Embryonic facial prominence (tissue), 1 donor: Measurements from ENCODE around the gene CRYBG2.

Experiments used
- DNase-seq: peaks from one replicate; pipeline ENCODE4 v3.0.0-alpha.2; 2016; ENCODE audit errors: extremely low spot score

The CRYBG2 gene

GRCh38 chr1:26281091-26281958 lies 72.6 kb downstream of the CRYBG2 start:
- no peak for DNase-seq

GRCh38 chr1:26280333-26281042 lies 73.4 kb downstream of the CRYBG2 start:
- DNase-seq, result no peak

DNA sequence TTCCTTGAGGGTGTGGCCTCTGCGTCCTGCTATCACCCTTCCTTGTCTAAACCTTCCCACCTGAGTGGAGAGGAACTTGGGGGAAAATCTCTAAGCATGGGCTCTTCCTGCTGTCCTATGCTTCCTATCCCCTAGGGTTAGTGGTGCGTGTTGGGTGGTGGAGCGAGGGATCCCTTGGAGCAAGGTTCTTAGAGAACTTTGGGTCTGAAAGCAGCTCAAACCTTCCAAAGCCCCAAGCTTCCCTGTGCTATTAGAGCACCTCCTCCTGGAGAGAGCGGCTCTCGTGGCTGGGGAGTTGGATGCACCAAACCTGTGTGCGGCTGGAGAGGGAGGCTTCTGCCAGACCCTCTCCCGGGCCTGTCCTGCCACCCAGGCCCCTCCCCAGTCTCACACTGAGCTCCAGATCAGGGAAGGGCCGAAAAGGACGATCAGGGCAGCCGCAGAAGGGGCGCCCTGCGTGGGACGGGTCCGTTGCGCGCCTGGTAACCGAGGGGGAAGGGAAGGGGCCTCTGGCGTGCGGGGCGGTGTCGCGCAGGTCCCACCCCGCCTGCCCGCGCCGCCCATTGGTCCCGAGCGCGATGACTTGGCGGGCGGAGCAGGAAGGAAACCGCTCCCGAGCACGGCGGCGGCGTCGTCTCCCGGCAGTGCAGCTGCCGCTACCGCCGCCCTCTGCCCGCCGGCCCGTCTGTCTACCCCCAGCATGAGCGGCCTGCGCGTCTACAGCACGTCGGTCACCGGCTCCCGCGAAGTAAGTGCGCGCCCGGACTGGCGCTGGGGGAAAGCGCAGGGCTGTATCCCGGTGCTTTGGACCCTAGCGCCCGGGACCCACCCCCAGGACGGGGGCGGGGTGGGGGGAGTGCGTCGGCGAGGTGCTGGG lies 74.2 kb downstream of the CRYBG2 start, which contains the start of gene SH3BGRL3:
Gene SH3BGRL3 (plus strand): TSS at position 631 of the 877 bp plus-strand sequence. CDS start 70 bp downstream, at position 701.
- peak; percentile 66 for DNase-seq

GRCh38 chr1:26278724-26279455 lies 75.0 kb downstream of the CRYBG2 start:
- DNase-seq, result no peak

DNA sequence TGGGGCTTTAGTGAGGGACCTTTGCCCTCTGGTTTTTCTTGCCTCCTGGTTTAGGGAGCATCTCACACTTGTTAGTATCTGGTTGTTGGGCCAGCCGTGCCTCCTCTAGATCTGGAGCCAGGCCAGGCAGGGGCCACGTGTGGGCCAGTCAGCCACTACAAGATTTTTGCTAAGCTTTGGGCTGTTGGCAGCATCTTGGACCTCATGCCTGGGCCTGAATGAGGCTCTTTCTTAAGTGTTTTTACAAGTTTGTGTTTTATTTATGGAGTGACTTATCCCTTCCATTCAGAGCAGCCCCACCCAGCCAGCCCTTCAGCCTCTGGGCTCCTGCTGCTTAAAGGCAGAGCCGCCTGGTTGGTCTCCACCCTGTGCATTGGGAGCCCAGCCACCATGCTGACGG lies 75.6 kb downstream of the CRYBG2 start:
- no peak for DNase-seq

GRCh38 chr1:26277719-26278118 lies 76.2 kb downstream of the CRYBG2 start:
- DNase-seq, result no peak

- DNase-seq, result no peak
Observed at GRCh38 chr1:26277261-26277661, 76.7 kb downstream of the CRYBG2 start.

DNA sequence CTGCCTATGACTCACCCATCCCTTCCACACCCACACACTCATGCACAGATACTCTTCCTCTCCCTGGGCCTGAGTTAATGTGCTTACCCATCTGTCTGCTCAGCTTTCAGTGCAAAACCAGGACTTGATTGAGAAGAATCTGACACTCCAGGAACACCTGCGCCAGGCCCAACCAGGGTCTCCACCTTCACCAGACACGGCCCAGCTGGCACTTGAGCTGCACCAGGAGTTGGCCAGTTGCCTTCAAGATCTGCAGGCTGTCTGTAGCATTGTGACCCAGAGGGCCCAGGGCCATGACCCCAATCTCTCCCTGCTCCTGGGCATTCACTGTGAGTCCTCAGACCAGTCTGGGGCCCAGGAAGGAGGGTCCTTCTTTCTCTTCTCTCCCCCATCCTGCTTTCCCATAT lies 77.5 kb downstream of the CRYBG2 start:
- no peak for DNase-seq

DNA sequence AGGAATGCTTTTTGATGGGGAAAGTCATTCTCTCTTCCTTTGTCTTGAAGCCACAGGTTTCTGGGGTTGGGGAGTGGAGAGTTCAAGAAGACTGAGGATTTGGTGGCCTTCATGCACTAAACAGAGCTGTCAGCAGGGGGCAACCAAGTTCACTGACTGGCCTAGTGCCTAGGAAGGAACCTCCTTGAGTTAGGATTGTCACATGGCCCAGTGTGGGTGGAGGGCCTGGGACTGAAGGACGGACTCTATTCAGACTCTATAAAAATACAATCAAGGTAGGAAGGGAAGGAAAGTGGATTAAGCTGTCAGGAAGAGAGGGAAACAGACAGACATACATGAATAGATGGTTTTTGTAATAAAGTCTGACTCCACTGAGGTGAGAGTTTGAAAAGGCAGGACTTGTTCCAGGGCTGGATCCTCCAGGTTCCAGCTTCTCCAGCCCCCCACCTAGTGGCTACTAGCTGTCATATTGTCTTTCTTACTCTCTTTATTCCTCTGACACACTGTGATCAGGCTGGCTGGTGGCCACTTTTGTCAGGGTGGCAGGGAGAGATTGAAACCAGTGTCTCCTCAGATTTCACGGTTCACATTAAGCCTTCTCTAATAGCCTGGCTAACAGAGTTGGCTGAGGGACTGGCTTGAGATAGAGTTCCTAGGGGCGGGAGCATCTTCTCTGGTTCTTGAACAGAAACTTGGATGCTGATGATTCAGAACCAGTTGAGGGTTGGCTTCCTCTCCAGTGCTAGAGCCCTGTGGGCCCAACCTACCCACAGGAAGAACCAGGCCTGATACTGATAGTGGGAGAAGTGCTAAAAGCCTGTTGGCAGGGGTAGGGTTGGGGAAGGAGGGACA lies 78.1 kb downstream of the CRYBG2 start:
- no peak for DNase-seq

DNA sequence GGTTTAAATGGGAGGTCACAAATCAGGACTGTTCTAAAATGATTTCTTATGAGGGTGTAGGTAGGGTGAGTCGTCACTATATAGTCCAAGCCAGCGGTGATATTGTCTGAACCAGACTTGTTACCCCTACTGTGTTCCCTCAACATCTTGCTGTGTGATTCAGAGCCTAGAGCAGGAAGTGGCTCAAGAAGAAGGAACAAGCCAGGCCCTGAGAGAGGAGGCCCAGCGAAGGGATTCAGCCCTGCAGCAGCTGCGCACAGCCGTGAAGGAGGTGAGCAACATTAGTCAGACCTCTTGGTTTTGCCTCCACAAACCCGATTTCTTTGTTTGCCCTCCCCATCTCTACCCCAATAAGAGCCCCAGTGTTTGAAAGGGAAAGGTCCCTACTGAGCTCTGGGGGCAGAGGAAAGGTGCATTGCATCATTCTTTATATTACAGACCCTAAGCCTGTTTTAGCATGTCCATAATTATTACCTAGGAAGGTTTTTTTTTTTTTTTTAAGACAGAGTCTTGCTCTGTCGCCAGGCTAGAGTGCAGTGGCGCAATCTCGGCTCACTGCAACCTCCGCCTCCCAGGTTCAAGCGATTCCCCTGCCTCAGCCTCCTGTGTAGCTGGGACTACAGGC lies 79.0 kb downstream of the CRYBG2 start:
- DNase-seq, result no peak
